GM23338 (cell line): Measurements from ENCODE around the gene ASGR2. TPM values are rescaled to one million over a fixed set of nuclear protein-coding genes. Genes with fewer than 3 reads are reported as not detected.
A peak's percentile ranks its signal among the peaks of the same experiment; 100 is the strongest.
"Not testable (repeated sequence)": the region's sequence is repeated elsewhere in the genome, so short reads cannot be mapped to it uniquely, and the experiment has no call there.

Experiments used
- ATAC-seq: fragments of 200-7000 bp; cut with Tn5 transposase; 3 replicates; pipeline ENCODE4 v1.9.1; 2020
- DNase-seq: peaks from one replicate; pipeline ENCODE4 v3.0.0-alpha.2; 2015; ENCODE audit warnings: low spot score
- H2AFZ ChIP-seq: fragments of 200-600 bp; sonication (generic); 2 replicates; pipeline ENCODE4 v1.8.0; 2016; ENCODE audit warnings: antibody characterized with exemption, mild to moderate bottlenecking, moderate library complexity
- H3F3A ChIP-seq: fragments of 200-600 bp; sonication (generic); replicated peaks from 2 replicates; pipeline ENCODE4 v1.8.0; 2017; ENCODE audit warnings: antibody characterized with exemption, mixed run types, low read depth
- H3K27ac ChIP-seq: fragments of 200-600 bp; sonication (generic); 2 replicates; pipeline ENCODE4 v1.6.1; 2016; ENCODE audit warnings: low read depth
- H3K27me3 ChIP-seq: fragments of 200-600 bp; sonication (generic); 2 replicates; pipeline ENCODE4 v1.8.0; 2016; ENCODE audit warnings: mild to moderate bottlenecking, mixed run types, moderate library complexity; ENCODE audit not compliant: insufficient read depth
- H3K36me3 ChIP-seq: fragments of 200-600 bp; sonication (generic); 2 replicates; pipeline ENCODE4 v1.8.0; 2016; ENCODE audit warnings: mild to moderate bottlenecking; ENCODE audit not compliant: insufficient read depth
- H3K4me1 ChIP-seq: fragments of 200-600 bp; sonication (generic); 2 replicates; pipeline ENCODE4 v1.8.0; 2016; ENCODE audit warnings: mild to moderate bottlenecking, moderate library complexity; ENCODE audit not compliant: insufficient read depth
- H3K4me2 ChIP-seq: fragments of 200-600 bp; sonication (generic); 2 replicates; pipeline ENCODE4 v1.7.1; 2017; ENCODE audit warnings: mixed run types
- H3K4me3 ChIP-seq: fragments of 200-600 bp; sonication (generic); 2 replicates; pipeline ENCODE4 v1.6.1; 2016; ENCODE audit warnings: mixed run types
- H3K79me2 ChIP-seq: fragments of 200-600 bp; sonication (generic); replicated peaks from 2 replicates; pipeline ENCODE4 v1.8.0; 2017; ENCODE audit warnings: mild to moderate bottlenecking; ENCODE audit not compliant: insufficient read depth
- H3K9me2 ChIP-seq: fragments of 200-600 bp; sonication (generic); 2 replicates; pipeline ENCODE4 v1.8.0; 2017; ENCODE audit not compliant: insufficient read depth
- H4K20me1 ChIP-seq: fragments of 200-600 bp; sonication (generic); replicated peaks from 2 replicates; pipeline ENCODE4 v1.8.0; 2017; ENCODE audit warnings: mild to moderate bottlenecking; ENCODE audit not compliant: insufficient read depth
- H3K27ac Mint-ChIP-seq: 2 replicates; pipeline ENCODE4 v1.8.0; 2020; ENCODE audit warnings: inconsistent platforms, mild to moderate bottlenecking, moderate library complexity, mixed read lengths
- H3K27me3 Mint-ChIP-seq: 3 replicates; pipeline ENCODE4 v1.8.0; 2022; ENCODE audit warnings: low read depth, mild to moderate bottlenecking, moderate library complexity, mixed read lengths, inconsistent platforms; ENCODE audit not compliant: insufficient read depth, poor library complexity
- H3K36me3 Mint-ChIP-seq: 3 replicates; pipeline ENCODE4 v1.8.0; 2021; ENCODE audit warnings: low read depth, mild to moderate bottlenecking, inconsistent platforms, moderate library complexity, mixed read lengths
- H3K4me1 Mint-ChIP-seq: 3 replicates; pipeline ENCODE4 v1.8.0; 2020; ENCODE audit warnings: mild to moderate bottlenecking, inconsistent platforms, mixed read lengths
- H3K4me3 Mint-ChIP-seq: 3 replicates; pipeline ENCODE4 v1.8.0; 2021; ENCODE audit warnings: moderate library complexity, mild to moderate bottlenecking, inconsistent platforms, mixed read lengths
- H3K9me3 Mint-ChIP-seq: 3 replicates; pipeline ENCODE4 v1.8.0; 2020; ENCODE audit warnings: moderate library complexity, mild to moderate bottlenecking, inconsistent platforms, mixed read lengths
- EZH2 ChIP-seq: fragments of 200-600 bp; sonication (generic); IDR thresholded peaks from one replicate; pipeline ENCODE4 v1.8.0; 2017; ENCODE audit warnings: antibody characterized with exemption, mild to moderate bottlenecking, low read depth; ENCODE audit not compliant: unreplicated experiment
- EZH2phosphoT487 ChIP-seq: fragments of 200-600 bp; sonication (generic); IDR thresholded peaks from one replicate; pipeline ENCODE4 v1.8.1; 2018; ENCODE audit warnings: antibody characterized with exemption; ENCODE audit not compliant: unreplicated experiment
- JUNB ChIP-seq: IDR thresholded peaks from one replicate; pipeline ENCODE4 v1.6.1; 2016; ENCODE audit warnings: antibody characterized with exemption; ENCODE audit not compliant: unreplicated experiment
- NANOG ChIP-seq: IDR thresholded peaks from 2 replicates; pipeline ENCODE4 v1.6.1; 2016; ENCODE audit warnings: antibody characterized with exemption, borderline replicate concordance
- REST ChIP-seq: IDR thresholded peaks from one replicate; pipeline ENCODE4 v1.6.1; 2018; ENCODE audit warnings: antibody characterized with exemption; ENCODE audit not compliant: unreplicated experiment
- ZNF114 ChIP-seq: fragments of 250-450 bp; sonication (Bioruptor Pico); IDR thresholded peaks from 2 replicates; pipeline ENCODE4 v1.5.0; 2020; ENCODE audit warnings: mild to moderate bottlenecking, moderate library complexity
- ZNF462 ChIP-seq: fragments of 250-450 bp; sonication (Bioruptor Pico); IDR thresholded peaks from 2 replicates; pipeline ENCODE4 v1.5.0; 2020; ENCODE audit warnings: mild to moderate bottlenecking, moderate library complexity
- polyA plus RNA-seq: library from polyadenylated mRNA; unstranded; fragments of >200 nt; fragmentation: Nextera tagmentation; extraction: Ambion mirVana; gene quantifications from 2 replicates; pipeline ENCODE4 v1.2.1, GENCODE V29; 2016
- total RNA-seq: library from RNA; depleted of rRNA; stranded (reverse); fragments of >200 nt; shearing (Covaris generic); gene quantifications from 2 replicates; pipeline ENCODE4 v1.2.3, GENCODE V29; 2014

Gene ASGR2
- total and polyA plus RNA-seq, 2 experiments from 2014 or later: 0.97 TPM; not detected in 1

GRCh38 chr17:7124923-7125322 lies 10.3 kb upstream of the ASGR2 start (continued):
- TF ChIP-seq REST: no peak
- no peak for TF ChIP-seq ZNF114 (CRISPR knock-in tag)
- no peak for TF ChIP-seq EZH2
- TF ChIP-seq JUNB: no peak
- TF ChIP-seq EZH2phosphoT487: no peak

- Histone ChIP-seq H4K20me1 (no peaks in the 10 kb centered on the region), H3F3A (no peaks in the 10 kb centered on the region), H3K79me2 (no peaks in the 10 kb centered on the region), H3K36me3 (no peaks in the 10 kb centered on the region), H3K27me3 (no peaks in the 10 kb centered on the region), H3K9me2 (no peaks in the 10 kb centered on the region), H3K27ac (no peak overlapping the region), H3K4me2 (no peak overlapping the region), H2AFZ (no peak overlapping the region), H3K4me1 (peaks cover 16% of the 10 kb centered on the region; the same call in 1 of the 2 replicates), H3K4me3 (no peak overlapping the region)
- no peak for ATAC-seq
- Mint-ChIP-seq H3K36me3 (no peaks in the 10 kb centered on the region), H3K27me3 (peaks cover 10% of the 10 kb centered on the region), H3K27ac (no peak overlapping the region), H3K4me3 (no peak overlapping the region), H3K4me1 (peaks cover 7% of the 10 kb centered on the region), H3K9me3 (no peaks in the 10 kb centered on the region)
- TF ChIP-seq ZNF114 (CRISPR knock-in tag): no peak
- no peak for TF ChIP-seq NANOG
- no peak for DNase-seq
Observed at GRCh38 chr17:7123844-7124243, 9.2 kb upstream of the ASGR2 start.

GRCh38 chr17:7122381-7122780 lies 7.8 kb upstream of the ASGR2 start:
- Histone ChIP-seq H3K4me2 (no peak overlapping the region), H3F3A (no peaks in the 10 kb centered on the region), H4K20me1 (no peaks in the 10 kb centered on the region), H3K9me2 (no peaks in the 10 kb centered on the region), H3K36me3 (no peaks in the 10 kb centered on the region), H3K79me2 (no peaks in the 10 kb centered on the region), H3K4me1 (0 out of 2 replicates have a peak, but pooled peaks cover 7% of the 10 kb centered on the region), H3K27ac (no peak overlapping the region), H3K27me3 (no peaks in the 10 kb centered on the region), H3K4me3 (no peak overlapping the region), H2AFZ (no peak overlapping the region)
- DNase-seq (no peak), ATAC-seq (no peak)
- no peak for TF ChIP-seq ZNF462 (CRISPR knock-in tag)
- TF ChIP-seq NANOG: no peak
- H3K4me1 Mint-ChIP-seq: no peaks in the 10 kb centered on the region
- H3K36me3 Mint-ChIP-seq: no peaks in the 10 kb centered on the region
- no peak overlapping the region for H3K4me3 Mint-ChIP-seq
- H3K9me3 Mint-ChIP-seq: no peaks in the 10 kb centered on the region
- H3K27me3 Mint-ChIP-seq: peaks cover 12% of the 10 kb centered on the region
- H3K27ac Mint-ChIP-seq: no peak overlapping the region

- not testable (repeated sequence) for H3K27ac Mint-ChIP-seq, ATAC-seq, H3K4me3 ChIP-seq, H3K4me3 Mint-ChIP-seq, H3K36me3 Mint-ChIP-seq, H3K36me3 ChIP-seq, H3K27ac ChIP-seq, H3F3A ChIP-seq, H3K79me2 ChIP-seq, H4K20me1 ChIP-seq, H3K9me3 Mint-ChIP-seq, DNase-seq, H3K4me1 ChIP-seq, H3K4me2 ChIP-seq, H3K4me1 Mint-ChIP-seq, H3K9me2 ChIP-seq, H3K27me3 ChIP-seq
- peaks cover 11% of the 10 kb centered on the region for H3K27me3 Mint-ChIP-seq
- 0 out of 2 replicates have a peak overlapping the region, but pooled peaks have one; percentile 23 for H2AFZ ChIP-seq
Observed at GRCh38 chr17:7120635-7121034, 6.0 kb upstream of the ASGR2 start.
